Right atrium auricular region (tissue), 2 donors: ENCODE results near the gene MCUR1. TPM values are rescaled to one million over a fixed set of nuclear protein-coding genes. Genes with fewer than 3 reads are reported as not detected.
"Not testable (repeated sequence)": the region's sequence is repeated elsewhere in the genome, so short reads cannot be mapped to it uniquely, and the experiment has no call there.

Experiments
- DNase-seq: peaks from one replicate; pipeline ENCODE4 v3.0.0-alpha.2; 2019; ENCODE audit warnings: low spot score
- H3K27ac ChIP-seq, 2 donors: fragments of 200-600 bp; sonication (generic); 1 replicate in 1 of 2; 2 replicates in 1 of 2; pipeline ENCODE4 v1.5.1; 2016 to 2019
- H3K27me3 ChIP-seq, 2 donors: fragments of 200-600 bp; sonication (generic); one replicate each; pipeline versions ENCODE4 v1.5.1 to v1.6.0; 2017 to 2019
- H3K36me3 ChIP-seq: fragments of 200-600 bp; sonication (generic); one replicate; pipeline ENCODE4 v1.5.1; 2016
- H3K4me1 ChIP-seq, 2 donors: fragments of 200-600 bp; sonication (generic); one replicate each; pipeline versions ENCODE4 v1.5.1 to v1.6.0; 2017 to 2019
- H3K4me3 ChIP-seq, 2 donors: fragments of 200-600 bp; sonication (generic); 1 replicate in 1 of 2; 2 replicates in 1 of 2; pipeline ENCODE4 v1.5.1; 2017 to 2019; ENCODE audit warnings: mild to moderate bottlenecking in 1 of 2, moderate library complexity in 1 of 2
- H3K9me3 ChIP-seq, 2 donors: fragments of 200-600 bp; sonication (generic); one replicate each; pipeline ENCODE4 v1.5.1; 2019
- total RNA-seq, 2 donors: library from RNA; depleted of rRNA; stranded (reverse); fragments of >200 nt; gene quantifications; one replicate each; pipeline ENCODE4 v1.1.0, GENCODE V29; 2016
- TF ChIP-seq, protein P1 (sequence below), 2 donors: fragments of 200-600 bp; sonication (generic); IDR thresholded peaks; one replicate each; pipeline ENCODE4 v1.5.1; 2019; ENCODE audit warnings: antibody characterized with exemption in 2 of 2

Gene MCUR1, protein sequence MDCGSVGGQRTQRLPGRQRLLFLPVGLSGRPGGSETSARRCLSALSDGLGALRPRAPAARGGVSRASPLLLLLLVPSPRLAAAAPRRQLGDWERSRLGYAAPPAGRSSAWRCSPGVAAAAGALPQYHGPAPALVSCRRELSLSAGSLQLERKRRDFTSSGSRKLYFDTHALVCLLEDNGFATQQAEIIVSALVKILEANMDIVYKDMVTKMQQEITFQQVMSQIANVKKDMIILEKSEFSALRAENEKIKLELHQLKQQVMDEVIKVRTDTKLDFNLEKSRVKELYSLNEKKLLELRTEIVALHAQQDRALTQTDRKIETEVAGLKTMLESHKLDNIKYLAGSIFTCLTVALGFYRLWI
- total RNA-seq: 10 to 100 TPM; 11.0 to 11.2 TPM

DNA sequence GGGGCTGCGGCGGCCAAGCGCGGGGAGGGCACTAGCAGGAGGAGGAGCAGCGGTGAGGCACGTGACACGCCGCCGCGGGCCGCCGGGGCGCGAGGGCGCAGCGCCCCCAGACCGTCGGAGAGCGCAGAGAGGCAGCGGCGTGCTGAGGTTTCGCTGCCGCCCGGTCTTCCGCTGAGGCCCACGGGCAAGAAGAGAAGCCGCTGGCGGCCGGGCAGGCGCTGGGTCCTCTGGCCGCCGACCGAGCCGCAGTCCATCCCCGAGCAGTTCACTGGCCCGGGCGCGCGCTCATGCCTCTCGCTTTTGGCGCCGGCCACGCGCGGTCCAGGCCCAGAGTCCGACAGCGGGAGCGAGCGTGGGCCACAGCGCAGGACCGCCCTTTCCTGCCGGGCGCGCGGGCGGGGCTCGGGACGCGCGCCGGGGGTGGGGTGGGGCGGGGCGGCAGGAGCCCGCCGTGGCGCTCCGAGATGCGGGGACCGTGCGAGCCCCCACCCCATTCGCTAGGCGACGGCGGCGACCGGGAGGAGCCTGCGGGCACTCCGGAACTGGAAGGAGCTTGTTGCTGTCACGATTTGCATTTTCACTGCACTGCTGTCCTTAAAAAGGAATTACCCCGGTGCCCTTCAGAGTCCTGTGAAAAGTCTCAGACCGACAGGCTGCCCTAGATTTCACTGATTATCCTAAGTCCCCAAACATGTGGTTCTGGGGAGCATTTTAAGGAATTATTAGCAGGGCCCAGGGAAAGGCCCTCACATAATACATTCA is at the start of gene MCUR1:
MCUR1 (minus strand) TSS at position 382 of the 762 bp plus-strand sequence; CDS start at position 254, 128 bp downstream.
- H3K27ac ChIP-seq: peak within 1 kb of the TSS; percentile 95 to 99
- H3K4me3 ChIP-seq: peak within 1 kb of the TSS; percentile 90 to 95
- no peaks in the 10 kb centered on the region for H3K9me3 ChIP-seq
- H3K27me3 ChIP-seq: no peaks in the 10 kb centered on the region
- no peaks in the 10 kb centered on the region for H3K36me3 ChIP-seq
- TF ChIP-seq, protein P1, sequence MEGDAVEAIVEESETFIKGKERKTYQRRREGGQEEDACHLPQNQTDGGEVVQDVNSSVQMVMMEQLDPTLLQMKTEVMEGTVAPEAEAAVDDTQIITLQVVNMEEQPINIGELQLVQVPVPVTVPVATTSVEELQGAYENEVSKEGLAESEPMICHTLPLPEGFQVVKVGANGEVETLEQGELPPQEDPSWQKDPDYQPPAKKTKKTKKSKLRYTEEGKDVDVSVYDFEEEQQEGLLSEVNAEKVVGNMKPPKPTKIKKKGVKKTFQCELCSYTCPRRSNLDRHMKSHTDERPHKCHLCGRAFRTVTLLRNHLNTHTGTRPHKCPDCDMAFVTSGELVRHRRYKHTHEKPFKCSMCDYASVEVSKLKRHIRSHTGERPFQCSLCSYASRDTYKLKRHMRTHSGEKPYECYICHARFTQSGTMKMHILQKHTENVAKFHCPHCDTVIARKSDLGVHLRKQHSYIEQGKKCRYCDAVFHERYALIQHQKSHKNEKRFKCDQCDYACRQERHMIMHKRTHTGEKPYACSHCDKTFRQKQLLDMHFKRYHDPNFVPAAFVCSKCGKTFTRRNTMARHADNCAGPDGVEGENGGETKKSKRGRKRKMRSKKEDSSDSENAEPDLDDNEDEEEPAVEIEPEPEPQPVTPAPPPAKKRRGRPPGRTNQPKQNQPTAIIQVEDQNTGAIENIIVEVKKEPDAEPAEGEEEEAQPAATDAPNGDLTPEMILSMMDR (IDR thresholded peaks at IDR 0.05): peak in 1 of 2 donors; percentile 62
- peak; percentile 83 for DNase-seq
- H3K4me1 ChIP-seq: peaks cover 0 to 41% of the 10 kb centered on the region in 2 donors

DNA sequence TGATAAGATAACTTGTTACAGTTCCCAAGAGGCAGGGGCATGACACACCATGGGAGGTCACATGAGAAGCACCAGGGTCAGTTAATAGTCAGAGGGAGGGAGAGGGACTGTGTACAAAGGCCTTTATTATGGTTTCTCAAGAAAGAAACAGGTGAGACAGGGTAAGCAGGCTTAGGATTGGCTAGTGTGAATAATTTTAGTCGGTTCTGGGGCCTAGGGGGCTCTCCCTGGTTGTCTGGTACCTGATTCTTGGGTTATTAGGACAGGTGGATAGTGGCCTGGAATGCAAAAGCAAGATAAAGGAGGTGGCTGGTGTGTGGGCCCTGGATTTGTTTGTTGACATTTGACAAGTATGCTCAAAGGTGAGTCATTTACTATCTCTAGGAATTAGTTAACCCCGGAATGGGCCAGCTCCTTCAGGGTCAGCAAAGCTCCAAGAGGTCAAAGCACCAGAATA is 49.4 kb upstream of the MCUR1 start:
- H3K27ac ChIP-seq: no peak overlapping the region
- no peaks in the 10 kb centered on the region for H3K9me3 ChIP-seq
- DNase-seq: peak; percentile 16
- H3K4me3 ChIP-seq: no peak overlapping the region
- TF ChIP-seq, protein P1 (IDR thresholded peaks at IDR 0.05): no peak
- H3K36me3 ChIP-seq: no peaks in the 10 kb centered on the region
- peaks cover 0 to 8% of the 10 kb centered on the region in 2 donors for H3K27me3 ChIP-seq
- H3K4me1 ChIP-seq: peaks cover 0 to 9% of the 10 kb centered on the region in 2 donors

GRCh38 chr6:13860556-13861185 is 46.3 kb upstream of the MCUR1 start:
- H3K36me3 ChIP-seq, H3K27me3 ChIP-seq, DNase-seq, H3K9me3 ChIP-seq, H3K4me1 ChIP-seq, H3K27ac ChIP-seq: not testable (repeated sequence)
- H3K4me3 ChIP-seq: peak overlapping the region in 1 of 2 donors; percentile 51

GRCh38 chr6:13859871-13860555 is 45.7 kb upstream of the MCUR1 start:
- TF ChIP-seq, protein P1 (IDR thresholded peaks at IDR 0.05): no peak
- Histone ChIP-seq H3K4me3 (peak overlapping the region; percentile 22 to 51), H3K27me3 (peaks cover 2 to 8% of the 10 kb centered on the region in 2 donors), H3K36me3 (no peaks in the 10 kb centered on the region), H3K9me3 (no peaks in the 10 kb centered on the region), H3K27ac (no peak overlapping the region), H3K4me1 (peaks cover 0 to 9% of the 10 kb centered on the region in 2 donors)
- DNase-seq: no peak

DNA sequence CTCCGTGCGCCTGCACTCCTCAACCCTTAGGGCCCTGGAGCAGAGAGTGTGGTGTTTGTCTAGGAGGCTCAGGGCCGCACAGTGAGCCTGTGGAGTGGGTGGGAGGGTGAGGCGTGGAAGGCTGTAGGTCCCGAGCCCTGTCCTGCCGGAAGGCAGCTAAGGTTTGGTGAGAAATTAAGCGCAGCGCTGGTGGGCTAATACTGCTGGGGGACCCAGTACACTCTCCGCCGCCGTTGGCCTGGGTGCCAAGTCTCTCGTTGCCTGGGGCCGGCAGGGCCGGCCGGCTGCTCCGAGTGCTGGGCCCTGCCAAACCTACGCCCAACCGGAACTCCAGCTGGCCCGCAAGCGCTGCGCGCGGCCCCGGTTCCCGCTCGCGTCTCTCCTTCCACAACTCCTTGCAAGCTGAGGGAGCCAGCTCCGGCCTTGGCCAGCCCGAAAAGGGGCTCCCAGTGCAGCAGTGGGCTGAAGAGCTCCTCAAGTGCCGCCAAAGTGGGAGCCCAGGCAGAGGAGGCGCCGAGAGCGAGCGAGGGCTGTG is 40.4 kb upstream of the MCUR1 start:
- Histone ChIP-seq H3K36me3 (no peaks in the 10 kb centered on the region), H3K4me3 (no peak overlapping the region), H3K27me3 (peaks cover 2 to 4% of the 10 kb centered on the region in 2 donors), H3K4me1 (peaks cover 0 to 3% of the 10 kb centered on the region in 2 donors), H3K9me3 (no peaks in the 10 kb centered on the region), H3K27ac (no peak overlapping the region)
- no peak for DNase-seq
- TF ChIP-seq, protein P1 (IDR thresholded peaks at IDR 0.05): no peak
